Upper lobe of left lung (tissue), 4 donors: ENCODE data around the gene PELI2.

Source experiments
- CTCF ChIP-seq, 6 experiments: fragments of 450-650 bp in 4 of 6; fragments of 200-600 bp in 2 of 6; sonication (generic) in 2 of 6; IDR thresholded peaks; one replicate each; pipeline ENCODE4 v1.5.1; 2016 to 2019; ENCODE audit warnings: antibody characterized with exemption in 6 of 6
- EP300 ChIP-seq, 4 donors: sonication (generic); formaldehyde crosslinking; IDR thresholded peaks; one replicate each; pipeline ENCODE4 v1.5.1; 2017; ENCODE audit warnings: antibody characterized with exemption in 4 of 4, control low read depth in 2 of 4
- POLR2A ChIP-seq, 4 donors: fragments of 450-650 bp; IDR thresholded peaks; one replicate each; pipeline ENCODE4 v1.5.1; 2016 to 2017; ENCODE audit warnings: antibody characterized with exemption in 4 of 4, mild to moderate bottlenecking in 2 of 4
- POLR2AphosphoS5 ChIP-seq, 2 donors: sonication (generic); formaldehyde crosslinking; IDR thresholded peaks; one replicate each; pipeline ENCODE4 v1.5.1; 2017; ENCODE audit warnings: antibody characterized with exemption in 2 of 2

GRCh38 chr14:56088941-56089340, 29.3 kb upstream of the PELI2 start:
- TF ChIP-seq CTCF (IDR thresholded peaks at IDR 0.05), result no peak
- TF ChIP-seq POLR2AphosphoS5 (IDR thresholded peaks at IDR 0.05), result no peak
- TF ChIP-seq POLR2A (IDR thresholded peaks at IDR 0.05), result no peak
- no peak for TF ChIP-seq EP300 (IDR thresholded peaks at IDR 0.05)
